ENCODE measurements around the gene DEK.
"Not testable (repeated sequence)": the region's sequence is repeated elsewhere in the genome, so short reads cannot be mapped to it uniquely, and the experiment has no call there.

Gene DEK, protein sequence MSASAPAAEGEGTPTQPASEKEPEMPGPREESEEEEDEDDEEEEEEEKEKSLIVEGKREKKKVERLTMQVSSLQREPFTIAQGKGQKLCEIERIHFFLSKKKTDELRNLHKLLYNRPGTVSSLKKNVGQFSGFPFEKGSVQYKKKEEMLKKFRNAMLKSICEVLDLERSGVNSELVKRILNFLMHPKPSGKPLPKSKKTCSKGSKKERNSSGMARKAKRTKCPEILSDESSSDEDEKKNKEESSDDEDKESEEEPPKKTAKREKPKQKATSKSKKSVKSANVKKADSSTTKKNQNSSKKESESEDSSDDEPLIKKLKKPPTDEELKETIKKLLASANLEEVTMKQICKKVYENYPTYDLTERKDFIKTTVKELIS

DNA sequence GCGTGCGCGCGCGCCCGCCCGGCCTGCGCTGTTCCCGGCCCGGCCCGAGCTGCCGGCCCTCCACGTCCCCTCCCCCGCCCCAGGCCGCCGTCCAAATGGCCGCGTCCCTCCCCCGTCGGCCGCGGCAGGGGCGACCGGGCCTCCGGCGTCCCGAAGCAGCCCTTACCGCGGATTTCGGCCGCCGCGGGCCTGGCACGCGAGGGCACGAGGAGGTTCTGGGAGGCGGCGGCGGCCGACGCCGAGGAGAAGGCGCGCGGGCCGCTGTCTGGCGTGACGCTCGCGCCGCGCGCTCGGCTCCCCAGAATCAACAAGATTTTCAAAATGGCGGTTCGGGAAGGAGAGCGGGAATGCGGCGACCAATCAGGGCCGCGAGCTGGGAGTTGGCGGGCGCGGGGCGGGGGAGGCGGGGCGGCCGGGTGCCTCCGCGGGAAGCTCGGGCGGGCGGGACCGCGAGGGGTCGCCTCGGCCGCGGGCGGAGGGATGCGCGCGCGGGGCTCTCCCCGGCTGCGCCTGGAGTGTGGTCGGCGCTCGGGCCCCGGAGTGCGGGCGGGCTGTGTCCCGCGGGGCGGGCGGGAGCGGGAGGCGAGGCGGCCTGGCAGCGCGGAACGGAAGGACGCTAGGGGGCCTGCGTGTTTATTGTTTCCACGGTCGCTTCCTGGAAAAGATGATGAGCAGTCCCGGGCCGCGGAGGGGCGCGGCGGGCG lies at the start of gene DEK:
Gene DEK, minus strand, starts transcription at position 312 of the 704 bp plus-strand sequence. CDS start 543 bp downstream, outside the sequence.
- peak; percentile 49 for DNase-seq (ENCODE audit: low read depth)
- peak within 1 kb of the TSS; percentile 94 for H3K4me3 ChIP-seq (ENCODE audit: low read depth, low read length)
- in situ Hi-C loops (cut with HindIII; ENCODE audit: low sequenced_read_pairs), result no loop called here
- TF ChIP-seq, protein P1, sequence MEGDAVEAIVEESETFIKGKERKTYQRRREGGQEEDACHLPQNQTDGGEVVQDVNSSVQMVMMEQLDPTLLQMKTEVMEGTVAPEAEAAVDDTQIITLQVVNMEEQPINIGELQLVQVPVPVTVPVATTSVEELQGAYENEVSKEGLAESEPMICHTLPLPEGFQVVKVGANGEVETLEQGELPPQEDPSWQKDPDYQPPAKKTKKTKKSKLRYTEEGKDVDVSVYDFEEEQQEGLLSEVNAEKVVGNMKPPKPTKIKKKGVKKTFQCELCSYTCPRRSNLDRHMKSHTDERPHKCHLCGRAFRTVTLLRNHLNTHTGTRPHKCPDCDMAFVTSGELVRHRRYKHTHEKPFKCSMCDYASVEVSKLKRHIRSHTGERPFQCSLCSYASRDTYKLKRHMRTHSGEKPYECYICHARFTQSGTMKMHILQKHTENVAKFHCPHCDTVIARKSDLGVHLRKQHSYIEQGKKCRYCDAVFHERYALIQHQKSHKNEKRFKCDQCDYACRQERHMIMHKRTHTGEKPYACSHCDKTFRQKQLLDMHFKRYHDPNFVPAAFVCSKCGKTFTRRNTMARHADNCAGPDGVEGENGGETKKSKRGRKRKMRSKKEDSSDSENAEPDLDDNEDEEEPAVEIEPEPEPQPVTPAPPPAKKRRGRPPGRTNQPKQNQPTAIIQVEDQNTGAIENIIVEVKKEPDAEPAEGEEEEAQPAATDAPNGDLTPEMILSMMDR (IDR thresholded peaks at IDR 0.05; ENCODE audit: low read depth, low read length, missing control alignments), result peak; percentile 44

DNA sequence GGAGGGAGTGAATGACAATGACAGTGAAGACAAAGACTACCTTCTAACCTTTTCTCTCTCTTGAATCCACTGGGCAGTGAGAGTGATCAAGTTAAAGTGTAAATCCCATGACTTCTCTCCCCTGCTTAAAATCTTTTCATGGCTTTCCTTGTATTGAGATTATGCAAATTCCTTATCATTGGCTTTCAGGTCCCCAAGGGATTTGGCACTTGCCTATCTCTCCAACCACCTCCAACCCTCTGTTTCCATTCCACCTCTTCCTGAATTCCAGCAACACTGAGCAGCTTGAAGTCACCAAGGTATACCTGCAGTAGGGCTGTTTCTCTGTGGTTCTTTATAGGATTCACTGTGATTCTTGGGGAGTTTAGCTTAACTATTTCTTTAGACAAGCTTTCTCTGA lies 48.0 kb upstream of the DEK start:
- no peak overlapping the region for H3K4me3 ChIP-seq (ENCODE audit: low read depth, low read length)
- TF ChIP-seq, protein P1 (IDR thresholded peaks at IDR 0.05; ENCODE audit: low read depth, low read length, missing control alignments), result no peak
- DNase-seq (ENCODE audit: low read depth), result no peak
- in situ Hi-C loops (cut with HindIII; ENCODE audit: low sequenced_read_pairs), result no loop called here

DNA sequence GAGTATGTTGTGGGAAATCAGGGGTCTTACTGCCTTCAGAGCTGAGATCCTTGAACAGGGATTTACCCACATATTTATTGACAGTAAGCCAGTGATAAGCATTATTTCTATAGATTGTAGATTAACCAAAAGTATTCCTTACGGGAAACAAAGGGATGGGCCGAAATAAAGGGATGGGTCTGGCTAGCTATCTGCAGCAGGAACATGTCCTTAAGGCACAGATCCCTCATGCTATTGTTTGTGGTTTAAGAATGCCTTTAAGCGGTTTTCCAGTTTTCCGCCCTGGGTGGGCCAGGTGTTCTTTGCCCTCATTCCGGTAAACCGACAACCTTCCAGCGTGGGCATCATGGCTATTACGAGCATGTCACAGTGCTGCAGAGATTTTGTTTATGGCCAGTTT lies 45.7 kb upstream of the DEK start:
- H3K4me3 ChIP-seq (ENCODE audit: low read depth, low read length); DNase-seq (ENCODE audit: low read depth); in situ Hi-C loops (cut with HindIII; ENCODE audit: low sequenced_read_pairs): not testable (repeated sequence)

DNA sequence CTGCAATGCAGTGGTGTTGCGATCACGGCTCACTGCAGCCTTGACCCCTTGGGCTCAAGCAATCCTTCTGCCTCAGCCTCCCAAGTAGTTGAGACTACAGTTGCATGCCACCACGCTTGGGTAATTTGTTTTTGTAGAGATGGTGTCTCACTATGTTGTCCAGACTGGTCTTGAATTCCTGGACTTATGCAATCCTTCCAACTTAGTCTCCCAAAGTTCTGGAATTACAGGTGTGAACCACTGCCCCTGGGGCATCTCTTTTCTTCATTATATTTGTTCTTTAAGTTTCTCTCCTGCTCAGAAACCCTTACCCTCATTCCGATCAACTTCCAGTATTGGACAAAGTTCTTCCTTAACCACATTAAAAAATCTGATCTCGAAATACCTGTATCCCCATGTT lies 44.7 kb upstream of the DEK start:
- no peak for DNase-seq (ENCODE audit: low read depth)
- in situ Hi-C loops (cut with HindIII; ENCODE audit: low sequenced_read_pairs), result no loop called here
- TF ChIP-seq, protein P1 (IDR thresholded peaks at IDR 0.05; ENCODE audit: low read depth, low read length, missing control alignments), result no peak
- H3K4me3 ChIP-seq (ENCODE audit: low read depth, low read length), result no peak overlapping the region

DNA sequence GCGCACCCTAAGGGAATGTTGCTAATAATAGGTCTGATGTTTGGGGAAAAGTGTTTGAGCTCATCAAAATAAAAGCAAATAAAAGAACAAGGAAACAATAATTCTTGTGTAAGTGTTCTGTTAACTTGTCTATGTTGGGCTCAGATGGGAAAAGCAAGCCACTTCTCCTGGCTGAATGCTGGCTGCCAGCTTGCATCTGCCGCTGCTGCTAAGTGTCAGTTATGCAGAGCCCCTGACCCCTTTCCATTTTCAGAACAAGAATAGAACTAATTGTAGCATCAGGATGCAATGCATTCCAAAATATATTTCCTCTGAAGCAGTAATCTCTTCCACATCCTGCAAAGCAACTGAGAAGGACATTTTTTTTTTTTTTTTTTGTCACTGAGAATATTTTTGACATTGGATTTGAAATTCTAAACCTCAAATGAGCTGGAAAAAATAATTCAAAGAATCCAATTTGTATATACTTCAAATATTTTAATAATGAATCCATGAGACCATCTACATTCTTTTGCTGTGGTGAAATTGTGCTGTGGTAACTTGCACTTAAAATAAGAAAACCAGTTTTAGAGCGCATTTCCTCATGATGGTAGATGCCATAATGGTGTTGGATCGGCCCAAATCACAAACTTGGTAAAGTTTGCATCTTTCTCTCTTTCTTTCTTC lies 43.9 kb upstream of the DEK start:
- H3K4me3 ChIP-seq (ENCODE audit: low read depth, low read length), result no peak overlapping the region
- in situ Hi-C loops (cut with HindIII; ENCODE audit: low sequenced_read_pairs), result no loop called here
- DNase-seq (ENCODE audit: low read depth), result peak; percentile 40
- TF ChIP-seq, protein P1 (IDR thresholded peaks at IDR 0.05; ENCODE audit: low read depth, low read length, missing control alignments), result no peak

DNA sequence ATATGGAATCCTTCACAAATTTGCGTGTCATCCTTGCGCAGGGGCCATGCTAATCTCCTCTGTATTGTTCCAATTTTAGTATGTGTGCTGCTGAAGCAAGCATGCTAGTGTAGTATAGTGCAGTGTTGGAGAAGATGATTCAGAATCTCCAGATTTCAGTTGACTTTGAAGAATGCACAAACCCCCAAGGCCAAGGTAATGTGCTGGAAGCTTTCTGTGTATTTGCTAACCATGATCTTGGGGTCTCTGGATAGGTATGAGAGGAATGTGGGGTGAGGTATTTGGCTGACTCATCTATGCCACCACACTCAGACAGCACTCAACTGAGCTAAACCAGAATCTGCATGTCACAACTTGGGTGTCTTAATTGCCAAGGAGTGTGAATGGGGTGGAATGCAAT lies 42.6 kb upstream of the DEK start:
- peak; percentile 46 for DNase-seq (ENCODE audit: low read depth)
- no peak overlapping the region for H3K4me3 ChIP-seq (ENCODE audit: low read depth, low read length)
- in situ Hi-C loops (cut with HindIII; ENCODE audit: low sequenced_read_pairs), result no loop called here
- TF ChIP-seq, protein P1 (IDR thresholded peaks at IDR 0.05; ENCODE audit: low read depth, low read length, missing control alignments), result no peak

Data from astrocyte of the cerebellum (primary cell).